Heart left ventricle (tissue), 16 donors: Measurements from ENCODE around the gene RPL13A. TPM values are rescaled to one million over a fixed set of nuclear protein-coding genes. Genes with fewer than 3 reads are reported as not detected.

Source experiments
- ATAC-seq, 4 donors: fragments of 200-7000 bp; cut with Tn5 transposase; one replicate each; pipeline ENCODE4 v1.9.1; 2020 to 2022; ENCODE audit warnings: moderate library complexity in 4 of 4, mild to moderate bottlenecking in 3 of 4, moderate number of reproducible peaks in 1 of 4
- DNase-seq, 5 donors: peaks; one replicate each; pipeline ENCODE4 v3.0.0-alpha.2; 2020
- H3K27ac ChIP-seq, 12 donors: fragments of 200-600 bp; sonication (generic) in 4 of 12; one replicate each; pipeline versions ENCODE4 v1.5.0 to v1.8.0; 2016 to 2022; ENCODE audit warnings: mild to moderate bottlenecking in 2 of 12
- H3K27me3 ChIP-seq, 9 donors: fragments of 200-600 bp; sonication (generic) in 2 of 9; one replicate each; pipeline versions ENCODE4 v1.5.1 to v1.8.0; 2016 to 2022; ENCODE audit warnings: mild to moderate bottlenecking in 3 of 9
- H3K36me3 ChIP-seq, 9 donors: fragments of 200-600 bp; sonication (generic) in 2 of 9; one replicate each; pipeline versions ENCODE4 v1.5.0 to v1.8.0; 2018 to 2022; ENCODE audit warnings: mild to moderate bottlenecking in 2 of 9
- H3K4me1 ChIP-seq, 12 donors: fragments of 200-600 bp; sonication (generic) in 4 of 12; one replicate each; pipeline versions ENCODE4 v1.5.0 to v1.8.0; 2016 to 2022; ENCODE audit warnings: mild to moderate bottlenecking in 3 of 12
- H3K4me3 ChIP-seq, 12 donors: fragments of 200-600 bp; sonication (generic) in 4 of 12; one replicate each; pipeline versions ENCODE4 v1.5.0 to v1.8.0; 2017 to 2022; ENCODE audit warnings: mild to moderate bottlenecking in 9 of 12, moderate library complexity in 4 of 12
- H3K9me3 ChIP-seq, 12 donors: fragments of 200-600 bp; sonication (generic) in 4 of 12; one replicate each; pipeline versions ENCODE4 v1.5.0 to v1.8.0; 2016 to 2022; ENCODE audit warnings: mild to moderate bottlenecking in 1 of 12
- CTCF ChIP-seq, 12 donors: fragments of 200-600 bp; sonication (generic) in 4 of 12; IDR thresholded peaks; one replicate each; pipeline versions ENCODE4 v1.5.0 to v1.8.0; 2018 to 2022; ENCODE audit warnings: antibody characterized with exemption in 12 of 12, mild to moderate bottlenecking in 5 of 12
- POLR2A ChIP-seq, 2 donors: fragments of 450-650 bp; IDR thresholded peaks; one replicate each; pipeline ENCODE4 v1.6.1; 2017; ENCODE audit warnings: antibody characterized with exemption in 2 of 2, mild to moderate bottlenecking in 2 of 2, moderate library complexity in 2 of 2
- WGBS, 4 donors: extraction: QIAGEN DNeasy Blood & Tissue Kit in 2 of 4; methylation state at CpG; one replicate each; pipeline versions ENCODE4 v1.1.5 to v1.1.7; 2013 to 2018; 5-methylcytosine and 5-hydroxymethylcytosine counted together
- intact Hi-C, 10 donors: fragments of 100-400 bp; cut with DNase I; formaldehyde crosslinking; loops; one replicate each; pipeline versions ENCODE4 v1.11.1 to v1.14.2; 2022
- polyA plus RNA-seq, 2 donors: library from polyadenylated mRNA; stranded (reverse); fragments of 200-250 nt; gene quantifications; one replicate each; pipeline ENCODE4 v1.2.3, GENCODE V29; 2013
- total RNA-seq, 9 donors: library from RNA; depleted of rRNA in 2 of 9; stranded (reverse); fragments of >200 nt in 2 of 9; fragmentation: NEBNext Ultra II Directional in 3 of 9; extraction: Animal tissue kit (Norgen Biotek cat#: 25700) in 3 of 9; gene quantifications; one replicate each; pipeline versions ENCODE4 v1.1.0 to v1.2.4, GENCODE V29; 2016 to 2023
- donor health status: ischemic (EF 13 %, LVEDD 7.1; RV severe dilation, severe dysfunction).
- donor health status: healthy with polysubstance abuse.
- donor health status: DM: no; HTN: yes; CAD: no.
- donor health status: DM: no; HTN: no; CAD: no.
- donor health status: ischemic (EF 25% LVEDD 6.9; RV normal size, moderate dysfunction).
- donor health status: ischemic (EF 25% LVEDD 5.7; RV mildly dilated, moderate dysfunction).
- donor health status: healthy.
- donor health status: DM: yes; HTN: yes; CAD: no.
- donor health status: ischemic (EF 35%, LVEDD 5.7; RV mildly dilated, moderate dysfunction).
- donor health status: nonischemic (EF 11% LVEDD 7.7; RV severe dilation, severe dysfunction).
- donor health status: DM: yes; HTN: yes; CAD: no.
- donor health status: PGD.
- donor health status: ischemic (EF 29% LVEDD 5.4; RV normal size, mild dysfunction).
- donor health status: nonischemic (EF 23%, LVEDD 6.1; RV moderate dilation, normal function).

RPL13A gene
- total and polyA plus RNA-seq, 11 donors, result 876 to 2,850 (median 1,261) TPM

- Histone ChIP-seq H3K4me3 (peak overlapping the region in 5 of 12 donors; percentile 52 to 69 (median 60)), H3K4me1 (peaks cover 0 to 36% (median 11%) of the 10 kb centered on the region in 12 donors), H3K9me3 (no peaks in the 10 kb centered on the region), H3K27me3 (no peaks in the 10 kb centered on the region), H3K27ac (peak overlapping the region in 1 of 12 donors; percentile 27), H3K36me3 (peaks cover 0 to 69% (median 8%) of the 10 kb centered on the region in 9 donors)
- no peak for TF ChIP-seq POLR2A (IDR thresholded peaks at IDR 0.05)
- no peak for TF ChIP-seq CTCF (IDR thresholded peaks at IDR 0.05)
- DNase-seq (no peak), ATAC-seq (no peak)
- WGBS, 4 donors, result 68 to 87% (median 84%) methylated on average over 8 of the region's 8 CpGs
- intact Hi-C loops, result no loop called here
These were observed 47.4 kb downstream of the RPL13A start for GRCh38 chr19:49534632-49535385.

GRCh38 chr19:49536921-49537462 is 49.6 kb downstream of the RPL13A start:
- ATAC-seq, result no peak
- H3K9me3 ChIP-seq, result no peaks in the 10 kb centered on the region

GRCh38 chr19:49538643-49539042 is 51.2 kb downstream of the RPL13A start:
- intact Hi-C loops, result no loop called here
- DNase-seq (no peak), ATAC-seq (no peak)
- Histone ChIP-seq H3K36me3 (peaks cover 0 to 80% (median 16%) of the 10 kb centered on the region in 9 donors), H3K27me3 (no peaks in the 10 kb centered on the region), H3K9me3 (no peaks in the 10 kb centered on the region), H3K4me1 (peaks cover 0 to 24% (median 6%) of the 10 kb centered on the region in 12 donors), H3K4me3 (no peak overlapping the region), H3K27ac (no peak overlapping the region)
- WGBS, 4 donors, result 77 to 89% (median 86%) methylated on average over 4 to 5 of the region's 5 CpGs
- TF ChIP-seq POLR2A (IDR thresholded peaks at IDR 0.05), result no peak
- no peak for TF ChIP-seq CTCF (IDR thresholded peaks at IDR 0.05)

More at GRCh38 chr19:49536921-49537462, 49.6 kb downstream of the RPL13A start:
- no peak overlapping the region for H3K27ac ChIP-seq
- peaks cover 0 to 73% (median 16%) of the 10 kb centered on the region in 9 donors for H3K36me3 ChIP-seq
- 90 to 94% (median 92%) methylated on average over 22 of the region's 22 CpGs for WGBS, 4 donors
- H3K27me3 ChIP-seq, result no peaks in the 10 kb centered on the region
- H3K4me3 ChIP-seq, result no peak overlapping the region
- peaks cover 0 to 36% (median 11%) of the 10 kb centered on the region in 12 donors for H3K4me1 ChIP-seq
- intact Hi-C loops, result no loop called here
- DNase-seq, result no peak
- TF ChIP-seq POLR2A (IDR thresholded peaks at IDR 0.05), result no peak
- TF ChIP-seq CTCF (IDR thresholded peaks at IDR 0.05), result no peak

GRCh38 chr19:49539192-49539952 is 52.0 kb downstream of the RPL13A start:
- 96 to 97% (median 96%) methylated on average over 12 to 13 of the region's 13 CpGs for WGBS, 4 donors
- ATAC-seq (no peak), DNase-seq (no peak)
- H3K9me3 ChIP-seq, result no peaks in the 10 kb centered on the region
- H3K4me3 ChIP-seq, result no peak overlapping the region
- peaks cover 0 to 76% (median 16%) of the 10 kb centered on the region in 9 donors for H3K36me3 ChIP-seq
- no peaks in the 10 kb centered on the region for H3K27me3 ChIP-seq
- intact Hi-C loops, result no loop called here
- TF ChIP-seq CTCF (IDR thresholded peaks at IDR 0.05) (no peak), POLR2A (IDR thresholded peaks at IDR 0.05) (no peak)
- H3K27ac ChIP-seq, result no peak overlapping the region
- peaks cover 0 to 18% (median 2%) of the 10 kb centered on the region in 12 donors for H3K4me1 ChIP-seq
